HCT116 (cell line): ENCODE measurements around the gene LRRC4. TPM values are rescaled to one million over a fixed set of nuclear protein-coding genes. Genes with fewer than 3 reads are reported as not detected.

Experiments
- ATAC-seq: fragments of 200-7000 bp; cut with Tn5 transposase; 2 replicates; pipeline ENCODE4 v1.9.1; 2020; ENCODE audit warnings: mild to moderate bottlenecking, moderate library complexity
- BruUV-seq: library from RNA; stranded (reverse); fragments of 400-500 nt; replicated peaks from 2 replicates; lab custom pipeline; 2021; lab: Mats Ljungman, UMichigan
- CTCF ChIA-PET: fragments of 300-600 bp; sonication (Branson Sonifier 250); formaldehyde crosslinking; loops from one replicate; lab custom pipeline; 2021; ENCODE audit warnings: antibody characterized with exemption; lab: Charles Lee
- POLR2A ChIA-PET: fragments of 300-600, 350-600 bp; sonication (Branson Sonifier 250); formaldehyde crosslinking; loops from one replicate; lab custom pipeline; 2021; ENCODE audit warnings: antibody characterized with exemption; lab: Charles Lee
- RAD21 ChIA-PET, 2 experiments: fragments of 300-600 bp; sonication (Branson Sonifier 250); formaldehyde crosslinking; loops; one replicate each; lab custom pipeline; 2023; ENCODE audit warnings: low total read pairs in 2 of 2; ENCODE audit not compliant: uncharacterized antibody in 2 of 2, unreplicated experiment in 2 of 2, low non-redundant PET in 1 of 2; lab: Charles Lee
- DNase-seq: peaks from one replicate; pipeline ENCODE4 v3.0.0-alpha.2; 2010; ENCODE audit warnings: low read depth, low spot score
- H2AFZ ChIP-seq: fragments of 200-600 bp; shearing (Covaris generic), sonication (generic); 2 replicates; pipeline ENCODE4 v1.6.1; 2017; ENCODE audit warnings: low read depth, mixed run types, mixed read lengths, antibody characterized with exemption, low read length; ENCODE audit not compliant: poor library complexity, severe bottlenecking
- H3K27ac ChIP-seq: 2 replicates; pipeline ENCODE4 v1.5.1; 2012; ENCODE audit warnings: low read depth, low read length
- H3K27me3 ChIP-seq: fragments of 200-600 bp; sonication (generic); 2 replicates; pipeline ENCODE4 v1.6.1; 2016; ENCODE audit warnings: mixed run types, low read length, mixed read lengths; ENCODE audit not compliant: insufficient read depth
- H3K36me3 ChIP-seq, 2 experiments: fragments of 200-500 bp in 1 of 2; fragments of 200-600 bp in 1 of 2; sonication (Bioruptor generic) in 1 of 2; sonication (generic) in 1 of 2; 2 replicates each; pipeline versions ENCODE4 v1.5.1 to v1.6.1; 2014 to 2016; ENCODE audit warnings: low read length in 2 of 2, inconsistent platforms in 1 of 2, mixed read lengths in 1 of 2, mixed run types in 1 of 2; ENCODE audit not compliant: insufficient read depth in 2 of 2, control insufficient read depth in 1 of 2
- H3K4me1 ChIP-seq, 2 experiments: fragments of 200-600 bp in 1 of 2; sonication (generic) in 1 of 2; 2 replicates each; pipeline versions ENCODE4 v1.5.1 to v1.6.1; 2012 to 2017; ENCODE audit warnings: low read length in 2 of 2, inconsistent platforms in 1 of 2, mild to moderate bottlenecking in 1 of 2, mixed read lengths in 1 of 2, mixed run types in 1 of 2, moderate library complexity in 1 of 2; ENCODE audit not compliant: insufficient read depth in 2 of 2, control insufficient read depth in 1 of 2
- H3K4me2 ChIP-seq: fragments of 200-600 bp; sonication (generic); 2 replicates; pipeline ENCODE4 v1.6.1; 2017; ENCODE audit warnings: mixed run types, low read length, mixed read lengths
- H3K4me3 ChIP-seq, 2 experiments: fragments of 200-600 bp in 1 of 2; sonication (generic) in 1 of 2; replicated peaks in 1 of 2; 2 replicates each; pipeline ENCODE4 v1.5.1; 2011 to 2016; ENCODE audit warnings: low read length in 2 of 2, control low read depth in 1 of 2, low read depth in 1 of 2, mild to moderate bottlenecking in 1 of 2, mixed read lengths in 1 of 2, mixed run types in 1 of 2
- H3K79me2 ChIP-seq: fragments of 200-600 bp; sonication (generic); 2 replicates; pipeline ENCODE4 v1.6.1; 2017; ENCODE audit warnings: mild to moderate bottlenecking, mixed run types, low read length, moderate library complexity, mixed read lengths; ENCODE audit not compliant: insufficient read depth
- H3K9ac ChIP-seq: fragments of 200-600 bp; sonication (generic); 2 replicates; pipeline ENCODE4 v1.6.1; 2016; ENCODE audit warnings: low read length, mixed read lengths
- H3K9me2 ChIP-seq: fragments of 200-600 bp; sonication (generic), shearing (Covaris generic); 2 replicates; pipeline ENCODE4 v1.6.1; 2017; ENCODE audit warnings: mixed run types, mild to moderate bottlenecking, moderate library complexity; ENCODE audit not compliant: insufficient read depth
- H3K9me3 ChIP-seq, 2 experiments: fragments of 200-500 bp in 1 of 2; fragments of 200-600 bp in 1 of 2; sonication (Bioruptor generic) in 1 of 2; sonication (generic) in 1 of 2; 2 replicates each; pipeline ENCODE4 v1.6.1; 2014 to 2017; ENCODE audit warnings: low read length in 2 of 2, mixed read lengths in 2 of 2, inconsistent platforms in 1 of 2, low read depth in 1 of 2, mild to moderate bottlenecking in 1 of 2, mixed run types in 1 of 2, moderate library complexity in 1 of 2; ENCODE audit not compliant: control insufficient read depth in 1 of 2, insufficient read depth in 1 of 2
- H4K20me1 ChIP-seq: fragments of 200-600 bp; sonication (generic), shearing (Covaris generic); 2 replicates; pipeline ENCODE4 v1.6.1; 2017; ENCODE audit warnings: mixed run types, mild to moderate bottlenecking, moderate library complexity; ENCODE audit not compliant: insufficient read depth
- CTCF ChIP-seq, 3 experiments: fragments of 200-600 bp in 1 of 3; sonication (generic) in 1 of 3; IDR thresholded peaks in 2 of 3; conservative IDR thresholded peaks in 1 of 3; 2 replicates each; pipeline ENCODE4 v1.5.1; 2012 to 2017; ENCODE audit warnings: low read depth in 2 of 3, low read length in 2 of 3, antibody characterized with exemption in 1 of 3, borderline replicate concordance in 1 of 3, control low read depth in 1 of 3, mild to moderate bottlenecking in 1 of 3, mixed read lengths in 1 of 3, mixed run types in 1 of 3, moderate library complexity in 1 of 3; ENCODE audit not compliant: insufficient read depth in 1 of 3
- ELF1 ChIP-seq: IDR thresholded peaks from 2 replicates; pipeline ENCODE4 v1.6.1; 2012; ENCODE audit warnings: low read depth, borderline replicate concordance
- JUND ChIP-seq: IDR thresholded peaks from 2 replicates; pipeline ENCODE4 v1.6.1; 2012
- RAD21 ChIP-seq: IDR thresholded peaks from 2 replicates; pipeline ENCODE4 v1.6.1; 2012; ENCODE audit warnings: low read depth, mild to moderate bottlenecking
- SP1 ChIP-seq: IDR thresholded peaks from 2 replicates; pipeline ENCODE4 v1.6.1; 2012; ENCODE audit warnings: low read depth
- YY1 ChIP-seq: IDR thresholded peaks from 2 replicates; pipeline ENCODE4 v1.6.1; 2011; ENCODE audit warnings: low read length, low read depth, moderate library complexity, mild to moderate bottlenecking; ENCODE audit not compliant: insufficient replicate concordance; ENCODE audit errors: extremely low read depth
- ZFX ChIP-seq: fragments of 450-650 bp; IDR thresholded peaks from 2 replicates; pipeline ENCODE4 v1.6.1; 2017
- ZNF274 ChIP-seq: fragments of 200-500 bp; sonication (Bioruptor generic); IDR thresholded peaks from 2 replicates; pipeline ENCODE4 v1.6.1; 2014; ENCODE audit warnings: mild to moderate bottlenecking, low read depth, low read length, inconsistent platforms
- intact Hi-C: fragments of 100-400 bp; cut with micrococcal nuclease; formaldehyde crosslinking; loops from 2 replicates; pipeline ENCODE4 v1.10.0; 2022
- total RNA-seq: library from RNA; stranded (reverse); gene quantifications from one replicate; pipeline ENCODE4 v1.2.1, GENCODE V29; 2021; ENCODE audit not compliant: unreplicated experiment
- TF ChIP-seq, protein P1 (sequence below): IDR thresholded peaks from 2 replicates; pipeline ENCODE4 v1.6.1; 2012

The LRRC4 gene
- total RNA-seq, 1 experiment from 2014 or later: not detected

DNA sequence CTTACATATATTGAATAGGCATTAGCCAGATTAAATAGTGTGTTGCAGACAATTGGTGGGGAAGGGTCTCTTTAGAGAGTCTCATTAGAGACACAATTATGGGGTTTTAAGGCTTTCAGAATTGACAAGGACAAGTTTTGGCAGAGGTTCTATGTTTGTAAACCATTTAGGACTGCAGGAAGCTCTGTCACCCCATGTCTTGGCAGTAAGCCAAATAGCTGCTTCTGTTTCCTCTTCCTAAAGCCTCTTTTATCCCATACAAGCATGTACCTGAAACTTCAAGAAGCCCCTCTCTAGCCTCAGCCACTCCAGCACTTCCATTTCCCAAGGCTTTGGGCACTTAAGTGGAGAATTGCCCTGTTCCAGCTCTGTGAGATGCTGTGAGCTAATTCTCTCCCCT is 21.8 kb upstream of the LRRC4 start:
- ATAC-seq (no peak), DNase-seq (no peak)
- RAD21 ChIA-PET: no interaction called here
- CTCF ChIA-PET: no interaction called here
- Histone ChIP-seq H3K4me1 (no peaks in the 10 kb centered on the region; a peak in 1 of 4 replicates), H3K36me3 (no peaks in the 10 kb centered on the region), H3K4me3 (no peak overlapping the region), H2AFZ (no peak overlapping the region), H3K9me2 (no peaks in the 10 kb centered on the region), H3K9ac (no peak overlapping the region), H3K79me2 (no peaks in the 10 kb centered on the region), H3K27me3 (no peaks in the 10 kb centered on the region), H3K4me2 (no peak overlapping the region), H3K27ac (no peak overlapping the region), H4K20me1 (no peaks in the 10 kb centered on the region), H3K9me3 (no peaks in the 10 kb centered on the region)
- POLR2A ChIA-PET: no interaction called here
- no TSS peak for BruUV-seq
- intact Hi-C loops: no loop called here
- TF ChIP-seq YY1 (no peak), SP1 (no peak), ZNF274 (no peak), JUND (no peak), RAD21 (no peak), ZFX (no peak), ELF1 (no peak), CTCF (IDR thresholded peaks at IDR 0.05 in 2 of 3, conservative IDR thresholded peaks at IDR 0.05 in 1 of 3; ENCODE audit: borderline replicate concordance in 1 of 3, insufficient read depth in 1 of 3, low read depth in 2 of 3, low read length in 2 of 3) (no peak)
- TF ChIP-seq, protein P1, sequence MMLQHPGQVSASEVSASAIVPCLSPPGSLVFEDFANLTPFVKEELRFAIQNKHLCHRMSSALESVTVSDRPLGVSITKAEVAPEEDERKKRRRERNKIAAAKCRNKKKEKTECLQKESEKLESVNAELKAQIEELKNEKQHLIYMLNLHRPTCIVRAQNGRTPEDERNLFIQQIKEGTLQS: no peak
